Endothelial cell of umbilical vein (primary cell): Measurements from ENCODE around the gene MICAL3. TPM values are rescaled to one million over a fixed set of nuclear protein-coding genes. Genes with fewer than 3 reads are reported as not detected.

Experiments used
- BruUV-seq: library from RNA; stranded (reverse); fragments of 400-500 nt; replicated peaks from 2 replicates; lab custom pipeline; 2021; lab: Mats Ljungman, UMichigan
- CTCF ChIA-PET: fragments of 300-600, 350-600 bp; sonication (Branson Sonifier 250); formaldehyde crosslinking; loops from one replicate; lab custom pipeline; 2021; ENCODE audit warnings: antibody characterized with exemption, inconsistent platforms; lab: Charles Lee
- POLR2A ChIA-PET: fragments of 300-600, 350-600 bp; sonication (Branson Sonifier 250); formaldehyde crosslinking; loops from one replicate; lab custom pipeline; 2021; ENCODE audit warnings: antibody characterized with exemption, inconsistent platforms; lab: Charles Lee
- DNase-seq: peaks from one replicate; pipeline ENCODE4 v3.0.0-alpha.2; 2011; ENCODE audit warnings: low read depth, low spot score
- FAIRE-seq: peaks from 2 replicates; lab custom pipeline; 2011; peaks lifted over from hg19 to GRCh38; lab: Jason Lieb, UNC
- H2AFZ ChIP-seq: 2 replicates; pipeline ENCODE4 v1.6.0; 2012; ENCODE audit warnings: low read depth, low read length, control low read depth, inconsistent platforms
- H3K27ac ChIP-seq: 2 replicates; pipeline ENCODE4 v1.5.1; 2011; ENCODE audit warnings: low read depth, mild to moderate bottlenecking, control low read depth, low read length, moderate library complexity; ENCODE audit not compliant: insufficient read depth
- H3K27me3 ChIP-seq, 2 experiments: 2 replicates each; pipeline versions ENCODE4 v1.6.0 to v1.6.1; 2011; ENCODE audit warnings: low read length in 2 of 2, mixed read lengths in 1 of 2; ENCODE audit not compliant: control insufficient read depth in 2 of 2, insufficient read depth in 2 of 2
- H3K36me3 ChIP-seq, 2 experiments: 2 replicates in 1 of 2; 3 replicates in 1 of 2; pipeline ENCODE4 v1.5.1; 2011; ENCODE audit warnings: low read length in 2 of 2, mild to moderate bottlenecking in 1 of 2, moderate library complexity in 1 of 2; ENCODE audit not compliant: control insufficient read depth in 2 of 2, insufficient read depth in 2 of 2; ENCODE audit errors: extremely low read depth in 1 of 2
- H3K4me1 ChIP-seq: 3 replicates; pipeline ENCODE4 v1.5.1; 2011; ENCODE audit warnings: mild to moderate bottlenecking, low read length; ENCODE audit not compliant: control insufficient read depth, insufficient read depth; ENCODE audit errors: extremely low read depth
- H3K4me2 ChIP-seq: 2 replicates; pipeline ENCODE4 v1.6.1; 2011; ENCODE audit warnings: low read length, control low read depth, mixed read lengths; ENCODE audit not compliant: insufficient read depth
- H3K4me3 ChIP-seq, 3 experiments: fragments of 200-600 bp in 1 of 3; sonication (generic), shearing (Covaris generic) in 1 of 3; replicated peaks in 1 of 3; 2 replicates each; pipeline ENCODE4 v1.5.1; 2011 to 2016; ENCODE audit warnings: control low read depth in 3 of 3, low read length in 3 of 3, mild to moderate bottlenecking in 2 of 3, inconsistent platforms in 1 of 3, low read depth in 1 of 3, moderate library complexity in 1 of 3; ENCODE audit not compliant: insufficient read depth in 1 of 3
- H3K79me2 ChIP-seq: 2 replicates; pipeline ENCODE4 v1.6.0; 2012; ENCODE audit warnings: low read length, inconsistent platforms; ENCODE audit not compliant: control insufficient read depth, insufficient read depth
- H3K9ac ChIP-seq: replicated peaks from 2 replicates; pipeline ENCODE3; 2011; ENCODE audit warnings: low read length, control low read depth; ENCODE audit not compliant: insufficient read depth; ENCODE audit errors: extremely low read depth
- H3K9me1 ChIP-seq: replicated peaks from 3 replicates; pipeline ENCODE4 v1.6.0; 2011; ENCODE audit warnings: mild to moderate bottlenecking, low read length; ENCODE audit not compliant: control insufficient read depth, insufficient read depth; ENCODE audit errors: extremely low read depth
- H3K9me3 ChIP-seq: replicated peaks from 2 replicates; pipeline ENCODE4 v1.5.1; 2012; ENCODE audit warnings: low read length, inconsistent platforms; ENCODE audit not compliant: control insufficient read depth, insufficient read depth
- H4K20me1 ChIP-seq: replicated peaks from 2 replicates; pipeline ENCODE3; 2011; ENCODE audit warnings: mild to moderate bottlenecking, low read length; ENCODE audit not compliant: control insufficient read depth, insufficient read depth; ENCODE audit errors: extremely low read depth
- CTCF ChIP-seq, 2 donors: IDR thresholded peaks; 1 replicate in 1 of 2; 2 replicates in 1 of 2; pipeline ENCODE4 v1.5.1; 2011; ENCODE audit warnings: low read length in 2 of 2, mild to moderate bottlenecking in 2 of 2, moderate library complexity in 2 of 2, control low read depth in 1 of 2, inconsistent platforms in 1 of 2, low read depth in 1 of 2; ENCODE audit not compliant: insufficient read depth in 1 of 2; ENCODE audit errors: extremely low read depth in 1 of 2
- FOS ChIP-seq: IDR thresholded peaks from 2 replicates; pipeline ENCODE4 v1.6.1; 2011; ENCODE audit warnings: mild to moderate bottlenecking, low read length, moderate library complexity, borderline replicate concordance; ENCODE audit not compliant: insufficient read depth
- GATA2 ChIP-seq: IDR thresholded peaks from 2 replicates; pipeline ENCODE4 v1.7.0; 2011; ENCODE audit warnings: low read depth, mild to moderate bottlenecking, moderate library complexity, mixed read lengths, low read length; ENCODE audit not compliant: insufficient read length, insufficient read depth
- JUN ChIP-seq: IDR thresholded peaks from 2 replicates; pipeline ENCODE4 v1.6.1; 2011; ENCODE audit warnings: borderline replicate concordance, low read depth; ENCODE audit not compliant: insufficient read length, insufficient read depth
- MAX ChIP-seq: IDR thresholded peaks from 2 replicates; pipeline ENCODE4 v1.6.1; 2011; ENCODE audit not compliant: insufficient read depth, insufficient read length
- MYC ChIP-seq: IDR thresholded peaks from one replicate; pipeline ENCODE4 v1.6.1; 2011; ENCODE audit warnings: mild to moderate bottlenecking, low read depth, low read length
- POLR2A ChIP-seq: IDR thresholded peaks from 2 replicates; pipeline ENCODE4 v1.6.1; 2012; ENCODE audit warnings: low read depth, mild to moderate bottlenecking, control low read depth, low read length
- POLR2AphosphoS5 ChIP-seq: IDR thresholded peaks from 2 replicates; pipeline ENCODE4 v1.6.1; 2012; ENCODE audit warnings: low read depth, mild to moderate bottlenecking, control low read depth, low read length, moderate library complexity; ENCODE audit not compliant: insufficient read depth
- dilution Hi-C: fragments of 300-500 bp; cut with MboI; formaldehyde crosslinking; loops from one replicate; pipeline ENCODE4 v1.15.0; 2019; ENCODE audit warnings: low sequenced_read_pairs; ENCODE audit not compliant: extremely low pct_ligation_motif_present
- intact Hi-C: fragments of 100-400 bp; cut with micrococcal nuclease; formaldehyde crosslinking; loops from one replicate; pipeline ENCODE4 v1.10.0; 2022
- polyA plus RNA-seq, 4 experiments: library from polyadenylated mRNA; depleted of rRNA in 3 of 4; stranded (reverse) in 3 of 4; unstranded in 1 of 4; fragments of >200 nt; gene quantifications; 2 replicates each; pipeline versions ENCODE4 v1.2.1 to v1.2.3, GENCODE V29; 2011 to 2012; ENCODE audit warnings: missing spikeins in 1 of 4
- total RNA-seq: library from RNA; stranded (reverse); gene quantifications from 2 replicates; pipeline ENCODE4 v1.2.3, GENCODE V29; 2021

MICAL3 gene
- total and polyA plus RNA-seq, 2 donors (not counting 3 experiments of a cell fraction or from before 2014, with no cell fraction given) = 14.5 to 63.7 TPM

- TF ChIP-seq POLR2A = peak; percentile 33
- no peak for TF ChIP-seq MAX
- peaks cover 13% of the 10 kb centered on the region for H3K4me1 ChIP-seq
- no peaks in the 10 kb centered on the region for H3K9me1 ChIP-seq
- peak within 1 kb of the TSS; percentile 81 for H2AFZ ChIP-seq
- no peaks in the 10 kb centered on the region for H4K20me1 ChIP-seq
- POLR2A ChIA-PET = no interaction called here
- DNase-seq (peak; percentile 22), FAIRE-seq (no peak)
- CTCF ChIA-PET = interaction anchor here (0.7 to 2.0 kb wide), 8 partner anchors 11 to 304 kb away, joined by 3 to 9 read pairs (median 4); partner anchors contain the start of gene PEX26
- no peaks in the 10 kb centered on the region for H3K9me3 ChIP-seq
- peak within 1 kb of the TSS; percentile 52 to 72 (median 59) for H3K4me3 ChIP-seq
- peaks cover 30% of the 10 kb centered on the region for H3K79me2 ChIP-seq
- H3K9ac ChIP-seq = peak within 1 kb of the TSS; percentile 81
- peak within 1 kb of the TSS; percentile 34 for H3K27ac ChIP-seq
- intact Hi-C loops (loop anchor here (10.0 kb wide), 1 partner anchor 140 kb away; the partner anchor contains the start of gene BCL2L13), dilution Hi-C loops (no loop called here)
- BruUV-seq = no TSS peak
- peak within 1 kb of the TSS; percentile 75 for H3K4me2 ChIP-seq
- H3K27me3 ChIP-seq = no peaks in the 10 kb centered on the region
- no peaks in the 10 kb centered on the region for H3K36me3 ChIP-seq
Observed at GRCh38 chr22:17774206-17774925, 250.0 kb downstream of the MICAL3 start, which contains the start of gene BID. Gene BID (minus strand): TSS chr22:17774469. CDS start chr22:17750116, 24,353 bp downstream.

- H3K4me3 ChIP-seq = peak overlapping the region; percentile 52 to 72 (median 59)
- FAIRE-seq = no peak
- ChIA-PET CTCF (interaction anchor here (0.6 to 2.0 kb wide), 9 partner anchors 12 to 304 kb away, joined by 3 to 9 read pairs (median 4); partner anchors contain the start of gene PEX26), POLR2A (no interaction called here)
- dilution Hi-C loops (no loop called here), intact Hi-C loops (loop anchor here (10.0 kb wide), 1 partner anchor 139 kb away; the partner anchor contains the start of gene BCL2L13)
- H3K36me3 ChIP-seq = no peaks in the 10 kb centered on the region
- peaks cover 13% of the 10 kb centered on the region for H3K4me1 ChIP-seq
- no peaks in the 10 kb centered on the region for H3K9me1 ChIP-seq
- peaks cover 33% of the 10 kb centered on the region for H3K79me2 ChIP-seq
- peak overlapping the region; percentile 81 for H3K9ac ChIP-seq
- no TSS peak for BruUV-seq
- H3K27ac ChIP-seq = peak overlapping the region; percentile 34
- peak overlapping the region; percentile 70 for H2AFZ ChIP-seq
- peak; percentile 34 for DNase-seq
- H3K4me2 ChIP-seq = peak overlapping the region; percentile 68
- H3K27me3 ChIP-seq = no peaks in the 10 kb centered on the region
- H4K20me1 ChIP-seq = no peaks in the 10 kb centered on the region
- no peaks in the 10 kb centered on the region for H3K9me3 ChIP-seq
- TF ChIP-seq MAX = peak; percentile 32
- no peak for TF ChIP-seq CTCF (IDR thresholded peaks at IDR 0.05; ENCODE audit: extremely low read depth in 1 of 2, insufficient read depth in 1 of 2, low read depth in 1 of 2, low read length in 2 of 2)
- no peak for TF ChIP-seq JUN
- no peak for TF ChIP-seq POLR2AphosphoS5
- TF ChIP-seq FOS = no peak
- TF ChIP-seq POLR2A = no peak
- no peak for TF ChIP-seq GATA2
- TF ChIP-seq MYC = peak; percentile 20
Observed at GRCh38 chr22:17773606-17774205, 250.7 kb downstream of the MICAL3 start.
